Vagina (tissue), 2 donors: Measurements from ENCODE around the gene CGRRF1. TPM values are rescaled to one million over a fixed set of nuclear protein-coding genes. Genes with fewer than 3 reads are reported as not detected.

Experiments used
- DNase-seq, 2 donors: peaks; one replicate each; pipeline ENCODE4 v3.0.0-alpha.2; 2017; ENCODE audit errors: extremely low spot score in 2 of 2
- H3K27ac ChIP-seq: fragments of 200-600 bp; sonication (generic); one replicate; pipeline ENCODE4 v1.5.1; 2019
- H3K27me3 ChIP-seq: fragments of 200-600 bp; sonication (generic); one replicate; pipeline ENCODE4 v1.5.1; 2019
- H3K36me3 ChIP-seq, 2 donors: fragments of 200-600 bp; sonication (generic); one replicate each; pipeline ENCODE4 v1.5.1; 2017 to 2019
- H3K4me1 ChIP-seq: fragments of 200-600 bp; sonication (generic); one replicate; pipeline ENCODE4 v1.5.1; 2019
- H3K4me3 ChIP-seq, 2 donors: fragments of 200-600 bp; sonication (generic); 1 replicate in 1 of 2; 2 replicates in 1 of 2; pipeline ENCODE4 v1.5.1; 2016 to 2019
- H3K9me3 ChIP-seq: fragments of 200-600 bp; sonication (generic); one replicate; pipeline ENCODE4 v1.5.1; 2019
- CTCF ChIP-seq, 3 experiments: fragments of 450-650 bp in 2 of 3; fragments of 200-600 bp in 1 of 3; sonication (generic) in 1 of 3; IDR thresholded peaks; one replicate each; pipeline ENCODE4 v1.5.1; 2017 to 2019; ENCODE audit warnings: antibody characterized with exemption in 3 of 3, mild to moderate bottlenecking in 2 of 3, moderate library complexity in 2 of 3
- POLR2A ChIP-seq, 2 donors: fragments of 450-650 bp; IDR thresholded peaks; one replicate each; pipeline ENCODE4 v1.6.1; 2017; ENCODE audit warnings: antibody characterized with exemption in 2 of 2, mild to moderate bottlenecking in 2 of 2, moderate library complexity in 2 of 2
- POLR2AphosphoS5 ChIP-seq, 2 donors: sonication (generic); formaldehyde crosslinking; IDR thresholded peaks; one replicate each; pipeline ENCODE4 v1.9.0; 2017; ENCODE audit warnings: antibody characterized with exemption in 2 of 2, mild to moderate bottlenecking in 2 of 2, low read depth in 1 of 2; ENCODE audit not compliant: insufficient read depth in 1 of 2
- intact Hi-C: fragments of 100-400 bp; cut with DNase I; formaldehyde crosslinking; loops from one replicate; pipeline ENCODE4 v1.15.1; 2023
- total RNA-seq: library from RNA; depleted of rRNA; stranded (reverse); fragments of >200 nt; gene quantifications from one replicate; pipeline ENCODE4 v1.2.3, GENCODE V29; 2016

The CGRRF1 gene
- total RNA-seq, 1 donor from 2014 or later = 9.6 TPM

DNA sequence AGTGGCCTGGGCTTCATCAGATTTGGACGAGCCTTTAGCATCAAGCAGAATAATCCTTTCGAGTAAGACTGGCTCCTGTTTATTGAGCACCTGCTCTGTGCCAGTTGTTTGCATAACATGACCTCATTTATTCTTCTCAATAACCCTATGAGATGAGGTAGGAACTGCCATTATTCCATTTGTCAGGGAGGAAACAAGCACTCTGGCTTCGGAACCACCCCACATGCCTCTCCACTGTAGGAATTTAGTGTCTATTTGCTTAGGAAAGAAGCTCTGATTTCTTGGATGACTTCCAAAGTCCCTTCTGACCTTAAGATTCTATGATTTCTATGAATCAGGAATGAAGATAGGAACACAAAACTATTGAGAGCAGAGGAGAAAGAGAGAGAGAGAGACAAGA is 68.3 kb downstream of the CGRRF1 start:
- TF ChIP-seq POLR2AphosphoS5 (IDR thresholded peaks at IDR 0.05; ENCODE audit: insufficient read depth in 1 of 2, low read depth in 1 of 2) = no peak
- TF ChIP-seq CTCF (IDR thresholded peaks at IDR 0.05) = no peak
- no peak for TF ChIP-seq POLR2A (IDR thresholded peaks at IDR 0.05)
- Histone ChIP-seq H3K27me3 (no peaks in the 10 kb centered on the region), H3K4me1 (peaks cover 25% of the 10 kb centered on the region), H3K36me3 (no peaks in the 10 kb centered on the region), H3K4me3 (no peak overlapping the region), H3K27ac (no peak overlapping the region), H3K9me3 (no peaks in the 10 kb centered on the region)
- no peak for DNase-seq
- intact Hi-C loops = no loop called here

DNA sequence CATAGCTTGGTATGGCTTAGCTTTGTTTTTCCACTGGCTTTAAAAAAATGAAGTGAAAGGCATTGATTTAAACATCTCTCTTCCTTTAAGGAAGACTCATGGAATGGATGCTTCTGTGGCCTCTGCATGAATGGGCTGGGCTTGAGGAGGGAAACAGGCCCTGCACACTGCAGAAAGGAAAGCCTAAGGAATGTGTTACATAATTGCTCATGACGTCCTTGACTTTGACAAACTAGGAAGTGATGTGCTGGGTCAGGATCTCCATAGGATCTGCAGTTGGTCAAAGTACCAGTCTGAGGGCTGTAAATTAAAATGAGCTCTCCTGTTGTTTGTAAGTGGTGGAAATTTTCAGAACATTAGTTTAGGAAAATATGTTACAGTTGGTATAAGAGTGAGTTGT is 69.9 kb downstream of the CGRRF1 start:
- peaks cover 25% of the 10 kb centered on the region for H3K4me1 ChIP-seq
- H3K27me3 ChIP-seq = no peaks in the 10 kb centered on the region
- no peaks in the 10 kb centered on the region for H3K9me3 ChIP-seq
- intact Hi-C loops = loop anchor here (1.0 kb wide), 1 partner anchor 26 kb away; no protein-coding TSS in a partner anchor
- DNase-seq = no peak
- no peak overlapping the region for H3K4me3 ChIP-seq
- no peak overlapping the region for H3K27ac ChIP-seq
- H3K36me3 ChIP-seq = no peaks in the 10 kb centered on the region
- TF ChIP-seq POLR2AphosphoS5 (IDR thresholded peaks at IDR 0.05; ENCODE audit: insufficient read depth in 1 of 2, low read depth in 1 of 2) = no peak
- no peak for TF ChIP-seq CTCF (IDR thresholded peaks at IDR 0.05)
- no peak for TF ChIP-seq POLR2A (IDR thresholded peaks at IDR 0.05)

- Histone ChIP-seq H3K36me3 (no peaks in the 10 kb centered on the region), H3K27me3 (no peaks in the 10 kb centered on the region), H3K27ac (no peak overlapping the region), H3K4me3 (no peak overlapping the region), H3K9me3 (no peaks in the 10 kb centered on the region), H3K4me1 (peaks cover 18% of the 10 kb centered on the region)
- DNase-seq = no peak
- intact Hi-C loops = loop anchor here (1.0 kb wide), 1 partner anchor 24 kb away; no protein-coding TSS in a partner anchor
- TF ChIP-seq CTCF (IDR thresholded peaks at IDR 0.05) (no peak), POLR2AphosphoS5 (IDR thresholded peaks at IDR 0.05; ENCODE audit: insufficient read depth in 1 of 2, low read depth in 1 of 2) (no peak), POLR2A (IDR thresholded peaks at IDR 0.05) (no peak)
Observed at GRCh38 chr14:54580933-54581332, 71.2 kb downstream of the CGRRF1 start.

DNA sequence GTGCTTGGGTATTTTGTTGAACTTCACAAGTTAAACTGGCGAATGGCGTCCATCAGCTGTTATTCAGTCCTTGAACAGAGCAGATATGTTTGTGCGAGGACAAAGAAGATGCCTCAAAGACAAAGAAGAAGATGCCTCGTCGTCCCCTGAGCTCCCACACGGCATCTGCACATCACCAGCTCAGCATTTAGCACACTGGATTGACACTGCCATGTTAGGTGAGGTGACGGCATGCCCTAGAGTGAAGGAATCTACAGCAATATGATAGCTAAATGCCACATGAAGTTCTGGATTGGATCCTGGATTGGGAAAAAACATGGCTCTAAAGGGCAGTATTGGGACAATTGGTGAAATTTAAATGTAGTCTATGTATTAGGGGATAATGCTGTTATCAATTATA is 72.6 kb downstream of the CGRRF1 start:
- Histone ChIP-seq H3K9me3 (no peaks in the 10 kb centered on the region), H3K4me3 (no peak overlapping the region), H3K27ac (no peak overlapping the region), H3K36me3 (no peaks in the 10 kb centered on the region), H3K27me3 (no peaks in the 10 kb centered on the region), H3K4me1 (peaks cover 7% of the 10 kb centered on the region)
- DNase-seq = no peak
- intact Hi-C loops = no loop called here
- TF ChIP-seq POLR2A (IDR thresholded peaks at IDR 0.05) = no peak
- no peak for TF ChIP-seq CTCF (IDR thresholded peaks at IDR 0.05)

- intact Hi-C loops = no loop called here
- DNase-seq = no peak
- no peak overlapping the region for H3K4me3 ChIP-seq
- no peaks in the 10 kb centered on the region for H3K27me3 ChIP-seq
- H3K9me3 ChIP-seq = no peaks in the 10 kb centered on the region
- no peaks in the 10 kb centered on the region for H3K4me1 ChIP-seq
- no peak overlapping the region for H3K27ac ChIP-seq
- TF ChIP-seq POLR2AphosphoS5 (IDR thresholded peaks at IDR 0.05; ENCODE audit: insufficient read depth in 1 of 2, low read depth in 1 of 2) = no peak
- TF ChIP-seq POLR2A (IDR thresholded peaks at IDR 0.05) = no peak
- TF ChIP-seq CTCF (IDR thresholded peaks at IDR 0.05) = no peak
- H3K36me3 ChIP-seq = no peaks in the 10 kb centered on the region
Observed at GRCh38 chr14:54584097-54584496, 74.4 kb downstream of the CGRRF1 start.
